Tibial artery (tissue), 4 donors: ENCODE results near the gene RERE.
A peak's percentile ranks its signal among the peaks of the same experiment; 100 is the strongest.
"Not testable (repeated sequence)": the region's sequence is repeated elsewhere in the genome, so short reads cannot be mapped to it uniquely, and the experiment has no call there.

Source experiments
- DNase-seq, 2 donors: peaks; one replicate each; pipeline ENCODE4 v3.0.0-alpha.2; 2019
- H3K27ac ChIP-seq, 2 donors: fragments of 200-600 bp; sonication (generic) in 1 of 2; 1 replicate in 1 of 2; 2 replicates in 1 of 2; pipeline ENCODE4 v1.5.1; 2018 to 2019; ENCODE audit warnings: mild to moderate bottlenecking in 1 of 2
- H3K27me3 ChIP-seq, 2 donors: fragments of 200-600 bp; sonication (generic) in 1 of 2; one replicate each; pipeline versions ENCODE4 v1.5.1 to v1.6.0; 2016 to 2019
- H3K36me3 ChIP-seq, 3 donors: fragments of 200-600 bp; sonication (generic) in 2 of 3; one replicate each; pipeline ENCODE4 v1.5.1; 2016 to 2019; ENCODE audit warnings: mild to moderate bottlenecking in 2 of 3
- H3K4me1 ChIP-seq, 4 donors: fragments of 200-600 bp; sonication (generic) in 2 of 4; 1 replicate in 3 of 4; 2 replicates in 1 of 4; pipeline ENCODE4 v1.5.1; 2016 to 2019
- H3K4me3 ChIP-seq, 2 donors: fragments of 200-600 bp; sonication (generic) in 1 of 2; 1 replicate in 1 of 2; 2 replicates in 1 of 2; pipeline ENCODE4 v1.5.1; 2018 to 2019; ENCODE audit warnings: mild to moderate bottlenecking in 2 of 2
- H3K9me3 ChIP-seq, 3 donors: fragments of 200-600 bp; sonication (generic) in 1 of 3; one replicate each; pipeline ENCODE4 v1.5.1; 2016 to 2019
- CTCF ChIP-seq, 2 experiments: fragments of 200-600 bp in 1 of 2; fragments of 450-650 bp in 1 of 2; IDR thresholded peaks; one replicate each; pipeline ENCODE4 v1.5.1; 2017 to 2019; ENCODE audit warnings: antibody characterized with exemption in 2 of 2, mild to moderate bottlenecking in 1 of 2, moderate library complexity in 1 of 2
- intact Hi-C: fragments of 100-400 bp; cut with DNase I; formaldehyde crosslinking; loops from one replicate; pipeline ENCODE4 v1.15.0; 2023; ENCODE audit warnings: low total_unique reads

Gene RERE

GRCh38 chr1:8821084-8821483 is 3.6 kb upstream of the RERE start:
- H3K27ac ChIP-seq, result no peak overlapping the region
- DNase-seq, result no peak
- TF ChIP-seq CTCF (IDR thresholded peaks at IDR 0.05), result no peak
- no peaks in the 10 kb centered on the region for H3K36me3 ChIP-seq
- H3K27me3 ChIP-seq, result no peaks in the 10 kb centered on the region
- H3K9me3 ChIP-seq, result no peaks in the 10 kb centered on the region
- peaks cover 0 to 15% (median 6%) of the 10 kb centered on the region in 4 donors for H3K4me1 ChIP-seq
- no peak overlapping the region for H3K4me3 ChIP-seq
- intact Hi-C loops, result no loop called here

- H3K27me3 ChIP-seq, H3K9me3 ChIP-seq, H3K36me3 ChIP-seq, H3K4me3 ChIP-seq, H3K27ac ChIP-seq, intact Hi-C loops, DNase-seq: not testable (repeated sequence)
- H3K4me1 ChIP-seq, result peaks cover 0 to 28% (median 16%) of the 10 kb centered on the region in 4 donors
Measured at GRCh38 chr1:8818789-8819188, 1.3 kb upstream of the RERE start.

GRCh38 chr1:8818325-8818775 is 910 bp upstream of the RERE start:
- no peaks in the 10 kb centered on the region for H3K9me3 ChIP-seq
- peak overlapping the region; percentile 94 to 96 for H3K27ac ChIP-seq
- peaks cover 0 to 28% (median 16%) of the 10 kb centered on the region in 4 donors for H3K4me1 ChIP-seq
- H3K27me3 ChIP-seq, result no peaks in the 10 kb centered on the region
- intact Hi-C loops, result no loop called here
- peak overlapping the region; percentile 72 to 94 for H3K4me3 ChIP-seq
- DNase-seq, result peak in 1 of 2 donors; percentile 66
- no peak for TF ChIP-seq CTCF (IDR thresholded peaks at IDR 0.05)
- no peaks in the 10 kb centered on the region for H3K36me3 ChIP-seq

- Histone ChIP-seq H3K4me1 (peaks cover 0 to 29% (median 16%) of the 10 kb centered on the region in 4 donors), H3K9me3 (no peaks in the 10 kb centered on the region), H3K36me3 (no peaks in the 10 kb centered on the region), H3K4me3 (peak overlapping the region; percentile 72 to 94), H3K27me3 (no peaks in the 10 kb centered on the region), H3K27ac (peak overlapping the region; percentile 94 to 96)
- peak in 1 of 2 donors; percentile 22 for DNase-seq
- intact Hi-C loops, result no loop called here
- no peak for TF ChIP-seq CTCF (IDR thresholded peaks at IDR 0.05)
Measured at GRCh38 chr1:8816831-8817411, 519 bp downstream of the RERE start.

- peak overlapping the region; percentile 72 to 94 for H3K4me3 ChIP-seq
- H3K27me3 ChIP-seq, result no peaks in the 10 kb centered on the region
- intact Hi-C loops, result no loop called here
- peaks cover 0 to 29% (median 16%) of the 10 kb centered on the region in 4 donors for H3K4me1 ChIP-seq
- H3K36me3 ChIP-seq, result no peaks in the 10 kb centered on the region
- H3K9me3 ChIP-seq, result no peaks in the 10 kb centered on the region
- no peak for TF ChIP-seq CTCF (IDR thresholded peaks at IDR 0.05)
- no peak for DNase-seq
- H3K27ac ChIP-seq, result peak overlapping the region; percentile 94 to 96
Measured at GRCh38 chr1:8816264-8816663, 1.2 kb downstream of the RERE start.

- Histone ChIP-seq H3K9me3 (no peaks in the 10 kb centered on the region), H3K27me3 (no peaks in the 10 kb centered on the region), H3K4me1 (peaks cover 0 to 29% (median 16%) of the 10 kb centered on the region in 4 donors), H3K36me3 (no peaks in the 10 kb centered on the region), H3K27ac (peak overlapping the region; percentile 94 to 96), H3K4me3 (peak overlapping the region; percentile 72 to 94)
- intact Hi-C loops, result no loop called here
- DNase-seq, result no peak
- TF ChIP-seq CTCF (IDR thresholded peaks at IDR 0.05), result no peak
Measured at GRCh38 chr1:8815582-8816151, 1.8 kb downstream of the RERE start.
